GM19395 (cell line): ENCODE data around the gene DOP1B.
"Not testable (repeated sequence)": the region's sequence is repeated elsewhere in the genome, so short reads cannot be mapped to it uniquely, and the experiment has no call there.

Experiments used
- ATAC-seq: cut with Tn5 transposase; IDR thresholded peaks from one replicate; pipeline ENCODE4 v1.9.1; 2021; ENCODE audit warnings: mild to moderate bottlenecking, moderate library complexity; ENCODE audit not compliant: unreplicated experiment

The DOP1B gene

DNA sequence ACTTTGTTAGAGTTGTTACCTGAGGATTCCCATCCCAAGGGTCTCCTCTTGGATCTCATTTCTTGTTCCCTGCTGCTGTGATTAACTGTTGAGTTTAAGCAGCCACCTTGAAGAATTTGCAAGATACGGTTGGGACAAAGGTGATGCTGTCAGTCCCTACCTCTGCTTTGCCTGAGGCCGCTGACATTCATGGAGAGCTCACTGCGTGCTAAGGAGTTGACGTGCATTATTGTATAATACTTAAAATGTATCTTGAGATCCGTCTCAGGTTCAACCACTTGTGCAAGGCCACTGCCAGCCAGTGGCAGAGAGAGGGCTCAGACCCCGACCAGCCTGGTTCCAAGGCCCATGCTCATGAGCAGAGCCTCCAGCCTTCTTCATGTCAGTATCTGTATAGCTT is 14.2 kb downstream of the DOP1B start:
- ATAC-seq = no peak

- no peak for ATAC-seq
These were observed 14.7 kb downstream of the DOP1B start for GRCh38 chr21:36171336-36171735.

DNA sequence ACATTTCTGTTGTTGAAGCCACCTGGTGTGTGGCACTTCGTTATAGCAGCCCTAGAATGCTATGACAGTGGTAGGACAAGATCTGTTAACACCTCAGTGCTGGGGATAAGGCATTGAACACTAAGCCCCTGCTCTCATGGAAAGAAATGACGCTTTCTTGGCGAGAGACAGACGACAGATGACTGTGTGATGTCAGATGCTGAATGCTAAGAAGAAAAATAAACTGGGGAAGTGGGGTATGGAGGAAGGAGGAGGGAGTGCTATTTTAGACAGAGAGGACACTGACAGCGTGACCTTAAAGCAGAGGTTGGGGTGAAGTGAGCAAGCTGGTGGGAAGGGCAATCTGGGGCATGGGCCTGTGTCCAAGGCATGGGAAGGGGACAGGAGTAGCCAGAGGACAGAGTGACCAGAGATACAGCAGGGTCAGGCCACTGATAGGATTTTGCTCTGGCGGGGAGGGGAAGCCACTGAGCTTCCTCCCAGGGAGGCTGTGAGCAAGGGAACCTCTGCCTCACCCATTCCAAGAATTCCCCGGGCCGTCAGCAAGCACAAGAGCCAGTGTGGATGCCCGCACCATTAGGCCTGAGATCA is 15.2 kb downstream of the DOP1B start:
- ATAC-seq = no peak

- ATAC-seq = no peak
These were observed 18.2 kb downstream of the DOP1B start for GRCh38 chr21:36174780-36175179.

GRCh38 chr21:36175771-36176565 is 19.3 kb downstream of the DOP1B start:
- no peak for ATAC-seq

DNA sequence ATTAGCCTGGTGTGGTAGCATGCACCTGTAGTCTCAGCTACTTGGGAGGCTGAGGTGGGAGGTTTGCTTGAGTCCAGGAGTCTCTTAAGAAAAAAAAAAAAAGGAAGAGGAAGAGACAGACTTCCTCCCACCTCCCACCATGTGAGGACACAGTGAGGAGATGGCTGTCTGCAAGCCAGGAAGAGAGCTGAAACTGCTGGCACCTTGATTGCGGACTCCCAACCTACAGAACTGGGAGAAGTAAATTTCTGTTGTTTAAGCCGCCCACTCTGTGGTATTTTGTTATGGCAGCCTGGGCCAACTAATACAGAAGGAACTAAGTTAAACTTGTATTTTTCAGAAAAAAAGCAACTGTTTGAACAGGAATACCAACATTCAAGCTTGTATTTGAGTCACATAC is 21.7 kb downstream of the DOP1B start:
- no peak for ATAC-seq

GRCh38 chr21:36179145-36179544 is 22.5 kb downstream of the DOP1B start:
- no peak for ATAC-seq

- ATAC-seq = no peak
These were observed 24.3 kb downstream of the DOP1B start for GRCh38 chr21:36180963-36181362.

GRCh38 chr21:36183144-36183795 is 26.6 kb downstream of the DOP1B start:
- ATAC-seq = no peak

- no peak for ATAC-seq
These were observed 27.9 kb downstream of the DOP1B start for GRCh38 chr21:36184545-36184944.

DNA sequence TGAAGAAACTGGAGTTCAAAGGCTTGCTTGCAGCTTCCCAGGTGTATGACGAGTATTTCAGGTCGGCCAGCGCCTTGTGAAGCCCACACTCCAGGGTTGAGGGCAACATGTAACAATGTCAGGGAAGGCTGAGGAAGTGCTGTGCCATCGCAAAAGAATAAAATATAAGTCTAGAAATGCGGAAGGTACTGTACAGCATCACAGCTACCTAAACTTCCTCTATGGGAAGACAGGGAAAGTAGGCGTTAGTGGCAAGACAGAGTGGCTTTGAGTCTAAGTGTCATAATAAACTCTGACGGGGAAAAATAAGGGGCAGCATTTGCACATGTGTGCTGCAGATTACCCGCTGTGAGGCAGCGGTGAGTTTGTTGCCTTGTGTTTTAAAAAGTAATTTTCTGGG is 28.9 kb downstream of the DOP1B start:
- no peak for ATAC-seq

DNA sequence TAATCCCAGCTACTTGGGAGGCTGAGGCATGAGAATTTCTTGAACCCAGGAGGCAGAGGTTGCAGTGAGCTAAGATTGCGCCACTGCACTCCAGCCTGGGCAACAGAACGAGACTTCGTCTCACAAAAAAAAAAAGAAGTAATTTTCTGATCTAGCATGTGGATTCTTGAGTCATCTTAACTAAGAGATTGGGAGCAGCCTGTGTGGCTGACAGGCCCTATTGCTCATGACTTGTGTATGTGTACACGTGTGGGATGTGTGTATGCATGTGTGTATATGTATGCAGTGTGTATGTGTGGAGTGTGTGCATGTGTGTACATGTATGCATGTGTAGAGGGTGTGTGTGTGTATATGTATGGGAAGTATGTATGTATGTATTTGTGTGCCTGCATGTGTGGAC is 29.5 kb downstream of the DOP1B start:
- ATAC-seq = no peak

GRCh38 chr21:36186506-36187399 is 30.1 kb downstream of the DOP1B start:
- ATAC-seq = no peak

DNA sequence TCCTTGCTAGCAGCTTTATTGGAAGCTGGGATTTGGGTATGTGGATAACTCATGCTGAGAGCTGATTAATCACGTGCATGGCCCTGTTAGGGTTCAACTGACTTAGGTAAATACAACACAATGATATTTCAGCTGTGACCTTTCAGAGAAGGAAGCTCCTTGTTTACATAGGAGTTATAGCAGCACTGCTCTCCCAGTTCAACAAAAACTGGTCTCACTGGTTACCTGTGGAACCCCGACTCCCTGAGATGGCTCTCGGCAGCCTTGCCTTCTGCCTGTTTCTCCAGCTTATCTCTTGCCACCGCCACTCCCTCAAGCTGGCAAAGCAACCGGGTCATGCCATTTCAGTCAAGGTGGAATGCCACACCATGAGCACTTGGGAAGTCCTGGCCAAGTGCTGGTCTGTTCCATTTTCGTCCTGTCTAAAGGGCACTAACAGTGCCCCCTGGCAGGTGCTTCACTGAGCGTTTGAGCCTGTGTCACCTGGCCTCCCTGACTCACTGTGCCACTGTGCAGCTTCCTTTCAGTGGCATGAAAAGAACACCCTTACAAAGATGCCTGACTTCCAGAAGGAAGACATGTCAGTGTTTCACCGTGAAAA is 31.6 kb downstream of the DOP1B start:
- no peak for ATAC-seq

- ATAC-seq = no peak
These were observed 32.3 kb downstream of the DOP1B start for GRCh38 chr21:36188937-36189336.

DNA sequence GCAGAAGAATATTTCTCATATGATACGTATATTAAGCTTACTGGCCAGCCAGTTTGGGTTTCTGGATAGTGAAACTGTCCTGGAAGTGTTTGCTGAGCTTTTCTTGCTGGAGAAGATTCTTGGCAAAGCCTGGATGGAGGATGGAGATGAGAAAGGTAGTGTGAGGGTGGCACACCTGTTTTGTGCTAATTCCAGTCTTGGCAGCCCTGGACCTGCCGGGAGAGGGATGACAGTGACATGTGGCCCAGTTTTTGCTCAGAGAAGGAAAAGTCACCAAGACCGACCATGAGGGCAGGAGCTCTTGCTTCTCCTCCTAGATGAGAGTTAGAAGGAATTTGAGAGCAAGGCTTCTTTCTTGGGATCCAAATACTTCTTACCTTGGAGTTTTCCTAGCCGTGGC is 34.1 kb downstream of the DOP1B start:
- no peak for ATAC-seq

DNA sequence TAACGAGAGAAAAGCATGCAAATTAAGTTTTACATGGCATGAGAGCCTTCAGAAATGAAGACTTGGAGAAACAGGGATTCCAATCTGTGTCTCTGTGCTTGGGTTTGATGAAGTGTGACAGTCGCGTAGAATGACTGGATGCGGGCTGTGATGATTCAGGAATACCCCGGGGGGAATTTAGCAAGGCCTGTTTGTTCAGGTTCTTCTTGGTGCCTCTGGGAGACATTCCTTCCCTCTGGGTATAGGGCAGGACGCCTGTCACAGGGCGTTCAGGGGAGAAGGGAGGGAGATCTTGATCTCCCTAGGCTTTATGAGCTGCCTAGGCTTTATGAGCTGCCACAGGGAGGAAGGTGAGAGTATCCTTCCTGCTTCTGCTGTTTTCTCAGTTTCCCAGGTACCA is 36.6 kb downstream of the DOP1B start:
- no peak for ATAC-seq

- ATAC-seq = no peak
These were observed 37.4 kb downstream of the DOP1B start for GRCh38 chr21:36194024-36194423.

DNA sequence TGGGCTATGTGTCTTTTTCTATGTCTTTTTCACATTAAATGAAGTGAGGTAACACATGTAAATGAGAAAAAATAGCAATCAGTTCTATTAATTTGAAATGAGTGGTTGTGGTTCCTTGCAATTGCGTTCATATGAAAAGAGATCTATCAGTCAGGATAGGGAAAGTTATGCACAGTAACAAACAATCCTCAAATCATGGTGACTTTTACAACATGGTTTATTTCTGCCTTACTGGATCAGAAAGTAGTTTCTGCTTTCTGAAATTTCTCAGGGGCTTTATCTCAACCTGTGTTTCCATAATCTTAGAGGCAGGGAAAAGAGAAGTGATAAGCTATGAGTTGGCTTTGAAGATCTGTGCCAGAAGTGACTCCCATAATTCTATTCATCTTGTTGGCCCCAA is 39.0 kb downstream of the DOP1B start:
- ATAC-seq = no peak

- ATAC-seq = no peak
These were observed 42.4 kb downstream of the DOP1B start for GRCh38 chr21:36199021-36199420.

GRCh38 chr21:36199575-36199974 is 43.0 kb downstream of the DOP1B start:
- not testable (repeated sequence) for ATAC-seq
